Effector memory CD4-positive, alpha-beta T cell (primary cell): ENCODE data around the gene SPAG16.
"Not testable (repeated sequence)": the region's sequence is repeated elsewhere in the genome, so short reads cannot be mapped to it uniquely, and the experiment has no call there.

ENCODE experiments used
- DNase-seq, 3 donors: peaks; one replicate each; pipeline ENCODE4 v3.0.0-alpha.2; 2020
- H3K27ac ChIP-seq: 2 replicates; pipeline ENCODE4 v1.7.0; 2013; ENCODE audit warnings: mild to moderate bottlenecking, low read length, moderate library complexity; ENCODE audit not compliant: insufficient read depth, poor library complexity, severe bottlenecking
- H3K27me3 ChIP-seq: replicated peaks from 2 replicates; pipeline ENCODE4 v1.7.0; 2013; ENCODE audit warnings: mild to moderate bottlenecking, low read length; ENCODE audit not compliant: insufficient read depth, control insufficient read depth, poor library complexity, severe bottlenecking
- H3K36me3 ChIP-seq: 2 replicates; pipeline ENCODE4 v1.7.0; 2013; ENCODE audit warnings: mild to moderate bottlenecking, low read length, moderate library complexity; ENCODE audit not compliant: control insufficient read depth, insufficient read depth
- H3K4me1 ChIP-seq: 2 replicates; pipeline ENCODE4 v1.7.0; 2013; ENCODE audit warnings: low read length, mild to moderate bottlenecking; ENCODE audit not compliant: control insufficient read depth, insufficient read depth, poor library complexity, severe bottlenecking
- H3K4me3 ChIP-seq: 2 replicates; pipeline ENCODE4 v1.7.0; 2013; ENCODE audit warnings: low read length, low read depth, mild to moderate bottlenecking; ENCODE audit not compliant: insufficient read depth, poor library complexity, severe bottlenecking
- H3K9me3 ChIP-seq: 2 replicates; pipeline ENCODE4 v1.7.0; 2013; ENCODE audit warnings: mild to moderate bottlenecking, low read length, moderate library complexity; ENCODE audit not compliant: control insufficient read depth

The SPAG16 gene

DNA sequence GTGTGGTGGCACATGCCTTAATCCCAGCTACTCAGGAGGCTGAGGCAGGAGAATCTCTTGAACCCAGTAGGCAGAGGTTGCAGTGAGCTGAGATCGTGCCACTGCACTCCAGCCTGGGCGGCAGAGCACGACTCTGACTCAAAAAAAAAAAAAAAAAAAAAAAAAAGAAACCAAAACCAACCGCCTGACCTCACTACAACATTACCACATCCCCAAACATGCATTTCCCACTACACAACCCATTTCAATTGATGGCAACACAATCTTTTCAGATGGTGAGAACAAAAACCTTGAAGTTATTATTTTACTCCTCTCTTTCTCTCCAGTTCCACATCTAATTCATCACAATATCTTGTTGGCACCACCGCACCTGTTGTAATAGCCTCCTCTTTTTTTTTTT is 778.0 kb downstream of the SPAG16 start:
- H3K9me3 ChIP-seq, H3K4me3 ChIP-seq, H3K4me1 ChIP-seq, H3K27ac ChIP-seq, H3K36me3 ChIP-seq, DNase-seq, H3K27me3 ChIP-seq: not testable (repeated sequence)

- no peak for DNase-seq
- Histone ChIP-seq H3K27ac (no peak overlapping the region), H3K36me3 (no peaks in the 10 kb centered on the region), H3K27me3 (no peaks in the 10 kb centered on the region), H3K4me1 (no peaks in the 10 kb centered on the region), H3K4me3 (no peak overlapping the region), H3K9me3 (no peaks in the 10 kb centered on the region)
These were observed 780.2 kb downstream of the SPAG16 start for GRCh38 chr2:214064471-214064870.

GRCh38 chr2:214066862-214067261 is 782.6 kb downstream of the SPAG16 start:
- no peak for DNase-seq

GRCh38 chr2:214069254-214069653 is 785.0 kb downstream of the SPAG16 start:
- Histone ChIP-seq H3K4me1 (no peaks in the 10 kb centered on the region), H3K27ac (no peak overlapping the region), H3K27me3 (no peaks in the 10 kb centered on the region), H3K4me3 (no peak overlapping the region), H3K36me3 (no peaks in the 10 kb centered on the region), H3K9me3 (no peaks in the 10 kb centered on the region)
- no peak for DNase-seq

More at GRCh38 chr2:214066862-214067261, 782.6 kb downstream of the SPAG16 start:
- no peaks in the 10 kb centered on the region for H3K4me1 ChIP-seq
- no peaks in the 10 kb centered on the region for H3K9me3 ChIP-seq
- no peak overlapping the region for H3K4me3 ChIP-seq
- H3K36me3 ChIP-seq, result no peaks in the 10 kb centered on the region
- H3K27ac ChIP-seq, result no peak overlapping the region
- H3K27me3 ChIP-seq, result no peaks in the 10 kb centered on the region

DNA sequence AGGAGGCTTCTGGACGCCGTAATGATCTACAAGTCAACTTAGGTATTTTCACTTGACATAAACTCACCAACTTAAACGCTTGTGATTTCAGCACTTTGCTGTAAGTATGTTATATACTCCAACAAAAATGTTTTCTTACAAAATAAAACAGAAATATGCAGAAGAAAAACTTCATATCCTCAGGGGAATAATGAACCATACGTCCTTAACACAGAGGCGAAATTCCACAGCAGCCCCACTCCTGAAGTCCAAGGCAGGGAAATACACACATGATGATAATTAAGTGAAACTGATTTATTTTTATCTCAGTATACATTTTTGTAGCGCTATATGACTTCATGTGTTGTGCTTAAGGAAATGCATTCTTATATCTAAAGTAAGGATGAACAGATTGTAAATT is 791.2 kb downstream of the SPAG16 start:
- H3K4me1 ChIP-seq, result no peaks in the 10 kb centered on the region
- no peaks in the 10 kb centered on the region for H3K9me3 ChIP-seq
- no peak overlapping the region for H3K27ac ChIP-seq
- no peak overlapping the region for H3K4me3 ChIP-seq
- H3K36me3 ChIP-seq, result no peaks in the 10 kb centered on the region
- no peak for DNase-seq
- no peaks in the 10 kb centered on the region for H3K27me3 ChIP-seq

DNA sequence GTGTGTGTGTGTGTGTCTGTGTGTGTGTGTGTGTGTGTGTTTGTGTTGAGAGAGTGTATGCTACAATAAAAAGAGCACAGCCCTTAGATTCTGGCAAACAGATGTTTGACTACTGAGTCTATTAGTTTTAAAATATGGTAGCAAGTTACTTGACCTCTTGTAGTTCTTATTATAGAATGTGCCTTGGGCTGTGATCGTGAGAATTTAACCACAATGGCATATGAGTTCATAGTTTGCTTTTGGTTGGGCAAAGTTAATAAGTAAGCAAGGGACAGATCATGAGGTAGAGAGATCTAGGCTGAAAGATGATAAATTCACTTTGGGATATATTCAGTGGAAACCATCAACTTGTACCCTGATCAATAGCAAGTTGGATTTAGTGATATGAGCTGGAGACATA is 792.3 kb downstream of the SPAG16 start:
- Histone ChIP-seq H3K36me3 (no peaks in the 10 kb centered on the region), H3K27ac (no peak overlapping the region), H3K9me3 (no peaks in the 10 kb centered on the region), H3K4me1 (no peaks in the 10 kb centered on the region), H3K4me3 (no peak overlapping the region), H3K27me3 (no peaks in the 10 kb centered on the region)
- no peak for DNase-seq

DNA sequence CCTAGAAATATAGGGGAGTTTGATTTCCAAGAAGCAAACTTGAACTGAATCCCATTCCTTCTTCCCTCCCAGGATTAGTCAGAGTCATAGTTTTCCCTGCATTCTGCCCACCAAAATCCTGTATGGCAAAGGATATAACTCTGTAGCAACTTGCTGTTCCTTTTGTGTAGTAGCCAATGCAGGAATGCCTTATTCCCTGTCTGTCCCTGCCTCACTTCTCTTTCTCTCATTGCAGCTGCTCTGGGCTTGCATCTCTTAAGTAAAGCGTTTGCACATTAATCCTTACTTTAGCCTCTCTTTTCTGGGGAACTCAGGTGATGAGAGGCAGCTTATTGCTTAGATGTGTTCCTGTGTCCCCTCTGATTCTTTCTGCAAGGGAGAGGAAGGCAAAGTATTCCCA is 793.5 kb downstream of the SPAG16 start:
- no peaks in the 10 kb centered on the region for H3K27me3 ChIP-seq
- no peaks in the 10 kb centered on the region for H3K36me3 ChIP-seq
- no peak for DNase-seq
- no peak overlapping the region for H3K27ac ChIP-seq
- H3K4me3 ChIP-seq, result no peak overlapping the region
- no peaks in the 10 kb centered on the region for H3K9me3 ChIP-seq
- no peaks in the 10 kb centered on the region for H3K4me1 ChIP-seq

- Histone ChIP-seq H3K4me1 (no peaks in the 10 kb centered on the region), H3K9me3 (no peaks in the 10 kb centered on the region), H3K27ac (no peak overlapping the region), H3K27me3 (no peaks in the 10 kb centered on the region), H3K4me3 (no peak overlapping the region), H3K36me3 (no peaks in the 10 kb centered on the region)
- DNase-seq, result no peak
These were observed 794.8 kb downstream of the SPAG16 start for GRCh38 chr2:214079032-214079431.

- DNase-seq, result no peak
- Histone ChIP-seq H3K4me1 (no peaks in the 10 kb centered on the region), H3K27ac (no peak overlapping the region), H3K36me3 (no peaks in the 10 kb centered on the region), H3K27me3 (no peaks in the 10 kb centered on the region), H3K4me3 (no peak overlapping the region), H3K9me3 (no peaks in the 10 kb centered on the region)
These were observed 804.3 kb downstream of the SPAG16 start for GRCh38 chr2:214088536-214088935.

GRCh38 chr2:214096208-214096715 is 812.0 kb downstream of the SPAG16 start:
- Histone ChIP-seq H3K4me3 (no peak overlapping the region), H3K27me3 (no peaks in the 10 kb centered on the region), H3K9me3 (no peaks in the 10 kb centered on the region), H3K36me3 (no peaks in the 10 kb centered on the region), H3K27ac (no peak overlapping the region), H3K4me1 (no peaks in the 10 kb centered on the region)
- no peak for DNase-seq

DNA sequence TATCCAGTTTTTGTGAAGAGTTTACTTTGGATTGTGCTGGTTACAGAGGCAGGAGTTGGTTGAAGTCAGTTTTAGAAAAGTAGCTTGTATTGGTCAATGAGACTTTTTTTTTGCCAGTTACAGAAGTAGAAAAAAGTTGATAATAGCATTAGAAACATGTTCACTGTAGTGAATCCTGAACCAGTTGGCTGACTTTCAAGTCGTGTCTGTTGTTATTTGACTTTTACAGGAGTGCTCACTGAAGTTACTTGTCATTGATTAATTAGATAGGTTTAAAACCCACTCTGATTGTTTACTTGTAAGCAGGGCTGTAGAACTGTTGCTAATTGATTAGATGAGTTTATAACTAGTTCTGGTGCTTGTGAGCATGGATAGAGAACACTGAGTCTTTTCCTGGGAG is 814.5 kb downstream of the SPAG16 start:
- Histone ChIP-seq H3K9me3 (no peaks in the 10 kb centered on the region), H3K4me3 (no peak overlapping the region), H3K27ac (no peak overlapping the region), H3K27me3 (no peaks in the 10 kb centered on the region), H3K36me3 (no peaks in the 10 kb centered on the region), H3K4me1 (no peaks in the 10 kb centered on the region)
- DNase-seq, result no peak
